HG02840 (cell line): Measurements from ENCODE around the gene CA9.

Experiments
- ATAC-seq: cut with Tn5 transposase; IDR thresholded peaks from one replicate; pipeline ENCODE4 v1.9.1; 2021; ENCODE audit warnings: mild to moderate bottlenecking, moderate library complexity, moderate number of reproducible peaks; ENCODE audit not compliant: unreplicated experiment, low FRiP score

CA9 gene

GRCh38 chr9:35675204-35675603 lies 1.5 kb downstream of the CA9 start:
- ATAC-seq: no peak

GRCh38 chr9:35675732-35676392 lies 2.1 kb downstream of the CA9 start:
- ATAC-seq: no peak

- no peak for ATAC-seq
Measured at GRCh38 chr9:35679091-35679490, 5.4 kb downstream of the CA9 start.

- no peak for ATAC-seq
Measured at GRCh38 chr9:35679766-35680330, 6.1 kb downstream of the CA9 start.

- peak; percentile 57 for ATAC-seq
Measured at GRCh38 chr9:35680331-35681105, 6.8 kb downstream of the CA9 start.

GRCh38 chr9:35681341-35682002 lies 7.7 kb downstream of the CA9 start:
- ATAC-seq: no peak

GRCh38 chr9:35682051-35682450 lies 8.3 kb downstream of the CA9 start:
- ATAC-seq: no peak

GRCh38 chr9:35682520-35683315 lies 9.0 kb downstream of the CA9 start:
- no peak for ATAC-seq

- ATAC-seq: no peak
Measured at GRCh38 chr9:35683323-35683722, 9.6 kb downstream of the CA9 start.

- ATAC-seq: no peak
Measured at GRCh38 chr9:35684921-35685320, 11.2 kb downstream of the CA9 start.

GRCh38 chr9:35685506-35685905 lies 11.8 kb downstream of the CA9 start:
- ATAC-seq: no peak

GRCh38 chr9:35686222-35687203 lies 12.8 kb downstream of the CA9 start:
- ATAC-seq: no peak

- no peak for ATAC-seq
Measured at GRCh38 chr9:35687306-35687705, 13.6 kb downstream of the CA9 start.

GRCh38 chr9:35687972-35688557 lies 14.3 kb downstream of the CA9 start:
- no peak for ATAC-seq

GRCh38 chr9:35688558-35689541 lies 15.1 kb downstream of the CA9 start:
- ATAC-seq: no peak

- no peak for ATAC-seq
Measured at GRCh38 chr9:35689542-35690293, 16.0 kb downstream of the CA9 start, which contains the start of gene TPM2. TPM2 (minus strand) TSS chr9:35689925; CDS start chr9:35689817, 108 bp downstream.

GRCh38 chr9:35690294-35690613 lies 16.5 kb downstream of the CA9 start:
- no peak for ATAC-seq
